ENCODE results near the gene FARS2. TPM values are rescaled to one million over a fixed set of nuclear protein-coding genes. Genes with fewer than 3 reads are reported as not detected.

The FARS2 gene
- total and polyA plus RNA-seq, 8 donors, result 15.1 to 20.3 (median 17.9) TPM

DNA sequence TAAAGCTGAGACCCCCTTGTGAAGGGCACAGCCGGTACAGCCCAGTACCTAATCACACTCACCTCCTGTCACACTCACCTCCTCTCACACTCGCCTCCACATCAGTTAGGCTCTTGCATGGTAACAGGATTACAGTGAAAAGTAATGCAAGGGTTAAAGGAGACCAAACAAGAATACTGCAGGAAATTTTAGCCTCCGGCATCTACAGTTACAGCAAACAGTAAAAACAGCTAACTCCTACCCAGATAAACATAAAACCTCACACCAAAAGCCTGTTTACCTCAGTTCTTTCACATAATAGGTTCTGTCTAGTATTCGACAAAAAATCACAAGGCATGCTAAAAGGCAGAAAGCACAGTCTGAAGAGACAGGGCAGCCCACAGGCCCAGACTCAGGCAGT lies 55.6 kb downstream of the FARS2 start:
- Histone ChIP-seq H3K27me3 (no peaks in the 10 kb centered on the region), H3K27ac (no peak overlapping the region), H3K4me3 (no peak overlapping the region), H3K36me3 (no peaks in the 10 kb centered on the region), H3K4me1 (peaks cover 0 to 3% of the 10 kb centered on the region in 2 donors), H3K9me3 (no peaks in the 10 kb centered on the region)
- ATAC-seq, result no peak
- TF ChIP-seq, protein P1, sequence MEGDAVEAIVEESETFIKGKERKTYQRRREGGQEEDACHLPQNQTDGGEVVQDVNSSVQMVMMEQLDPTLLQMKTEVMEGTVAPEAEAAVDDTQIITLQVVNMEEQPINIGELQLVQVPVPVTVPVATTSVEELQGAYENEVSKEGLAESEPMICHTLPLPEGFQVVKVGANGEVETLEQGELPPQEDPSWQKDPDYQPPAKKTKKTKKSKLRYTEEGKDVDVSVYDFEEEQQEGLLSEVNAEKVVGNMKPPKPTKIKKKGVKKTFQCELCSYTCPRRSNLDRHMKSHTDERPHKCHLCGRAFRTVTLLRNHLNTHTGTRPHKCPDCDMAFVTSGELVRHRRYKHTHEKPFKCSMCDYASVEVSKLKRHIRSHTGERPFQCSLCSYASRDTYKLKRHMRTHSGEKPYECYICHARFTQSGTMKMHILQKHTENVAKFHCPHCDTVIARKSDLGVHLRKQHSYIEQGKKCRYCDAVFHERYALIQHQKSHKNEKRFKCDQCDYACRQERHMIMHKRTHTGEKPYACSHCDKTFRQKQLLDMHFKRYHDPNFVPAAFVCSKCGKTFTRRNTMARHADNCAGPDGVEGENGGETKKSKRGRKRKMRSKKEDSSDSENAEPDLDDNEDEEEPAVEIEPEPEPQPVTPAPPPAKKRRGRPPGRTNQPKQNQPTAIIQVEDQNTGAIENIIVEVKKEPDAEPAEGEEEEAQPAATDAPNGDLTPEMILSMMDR (IDR thresholded peaks at IDR 0.05), result no peak
- DNase-seq, result no peak
- intact Hi-C loops (cut with DNase I), result no loop called here

DNA sequence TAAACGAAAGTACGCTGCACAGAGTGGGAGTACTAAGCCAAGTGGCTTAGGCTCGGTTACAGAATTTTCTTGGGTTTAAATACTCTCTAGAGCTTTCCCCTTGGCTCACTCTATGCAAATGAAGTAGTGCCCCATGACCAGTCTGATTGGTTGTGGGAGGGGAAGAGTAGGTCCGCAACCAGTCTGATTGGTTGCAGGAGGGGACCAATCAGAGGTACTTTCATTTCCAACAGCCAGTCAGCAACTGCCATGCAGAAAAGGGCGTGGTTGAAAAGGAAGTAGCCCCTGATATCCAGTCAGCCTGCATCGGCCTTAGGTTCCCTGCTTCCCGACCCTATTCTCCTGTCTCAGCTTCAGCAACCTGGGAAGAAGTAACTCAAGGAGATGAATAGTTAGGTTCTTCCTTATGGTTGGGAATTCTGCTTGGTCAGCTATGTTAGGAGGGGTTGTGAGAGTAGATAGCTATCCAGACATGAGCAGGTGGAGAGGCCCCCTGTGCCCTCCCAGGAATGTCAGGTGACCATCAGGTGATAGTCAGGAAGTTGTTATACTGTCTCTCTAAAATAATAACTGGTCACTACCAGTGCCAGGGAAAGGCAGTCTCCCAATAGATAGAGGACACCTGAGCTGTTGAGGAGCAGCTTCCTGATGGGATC lies 57.4 kb downstream of the FARS2 start:
- Histone ChIP-seq H3K36me3 (no peaks in the 10 kb centered on the region), H3K4me1 (peaks cover 0 to 3% of the 10 kb centered on the region in 2 donors), H3K4me3 (no peak overlapping the region), H3K27ac (no peak overlapping the region), H3K9me3 (peaks cover 0 to 4% of the 10 kb centered on the region in 2 donors), H3K27me3 (no peaks in the 10 kb centered on the region)
- intact Hi-C loops (cut with DNase I), result no loop called here
- TF ChIP-seq, protein P1 (IDR thresholded peaks at IDR 0.05), result no peak
- ATAC-seq, result no peak
- DNase-seq, result no peak

DNA sequence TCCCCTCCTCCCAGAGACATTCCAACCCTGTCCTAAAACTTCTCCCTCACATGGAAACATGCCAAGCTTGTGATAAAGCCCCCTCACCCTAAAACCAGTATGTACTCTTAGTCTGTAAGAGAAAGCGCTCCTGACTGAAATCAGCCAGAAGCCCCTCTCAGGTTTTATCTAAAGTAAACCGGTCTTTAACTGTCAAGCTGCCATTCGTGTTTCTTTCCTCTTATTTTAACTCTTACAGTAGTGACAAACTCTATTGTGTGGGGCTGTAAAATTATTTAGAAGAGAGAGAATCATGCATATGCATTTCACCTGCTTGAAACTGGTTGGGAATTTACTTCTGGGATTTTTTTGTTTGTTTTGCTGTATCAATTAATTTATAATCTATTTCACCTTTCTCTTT lies 62.7 kb downstream of the FARS2 start:
- Histone ChIP-seq H3K4me1 (peaks cover 0 to 3% of the 10 kb centered on the region in 2 donors), H3K4me3 (no peak overlapping the region), H3K36me3 (peaks cover 0 to 10% of the 10 kb centered on the region in 2 donors), H3K9me3 (peaks cover 0 to 8% of the 10 kb centered on the region in 2 donors), H3K27me3 (no peaks in the 10 kb centered on the region), H3K27ac (no peak overlapping the region)
- DNase-seq, result no peak
- ATAC-seq, result no peak
- TF ChIP-seq, protein P1 (IDR thresholded peaks at IDR 0.05), result no peak
- intact Hi-C loops (cut with DNase I), result no loop called here

DNA sequence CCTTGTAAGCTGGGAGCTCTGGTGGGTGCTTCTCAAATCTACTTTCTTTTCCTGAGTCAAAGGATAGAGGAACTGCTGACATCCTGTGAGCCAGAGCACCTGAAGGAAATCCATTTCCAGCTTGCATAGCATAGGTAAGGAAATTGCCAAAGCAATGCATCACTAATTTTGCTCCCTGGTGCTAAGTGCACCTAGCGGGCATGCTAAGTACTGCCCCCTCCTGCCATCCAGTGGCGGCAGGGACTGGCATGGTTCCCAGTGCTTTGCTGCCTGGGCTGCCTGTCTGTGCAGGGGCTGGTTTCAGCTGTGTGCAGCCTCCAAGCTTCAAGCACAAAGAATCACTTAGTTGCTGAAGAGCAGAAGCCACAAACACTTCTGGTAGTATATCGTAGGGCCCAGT lies 63.9 kb downstream of the FARS2 start:
- no peaks in the 10 kb centered on the region for H3K27me3 ChIP-seq
- ATAC-seq (no peak), DNase-seq (no peak)
- peaks cover 0 to 10% of the 10 kb centered on the region in 2 donors for H3K36me3 ChIP-seq
- H3K27ac ChIP-seq, result no peak overlapping the region
- TF ChIP-seq, protein P1 (IDR thresholded peaks at IDR 0.05), result no peak
- intact Hi-C loops (cut with DNase I), result no loop called here
- H3K9me3 ChIP-seq, result peaks cover 0 to 8% of the 10 kb centered on the region in 2 donors
- no peak overlapping the region for H3K4me3 ChIP-seq
- no peaks in the 10 kb centered on the region for H3K4me1 ChIP-seq

DNA sequence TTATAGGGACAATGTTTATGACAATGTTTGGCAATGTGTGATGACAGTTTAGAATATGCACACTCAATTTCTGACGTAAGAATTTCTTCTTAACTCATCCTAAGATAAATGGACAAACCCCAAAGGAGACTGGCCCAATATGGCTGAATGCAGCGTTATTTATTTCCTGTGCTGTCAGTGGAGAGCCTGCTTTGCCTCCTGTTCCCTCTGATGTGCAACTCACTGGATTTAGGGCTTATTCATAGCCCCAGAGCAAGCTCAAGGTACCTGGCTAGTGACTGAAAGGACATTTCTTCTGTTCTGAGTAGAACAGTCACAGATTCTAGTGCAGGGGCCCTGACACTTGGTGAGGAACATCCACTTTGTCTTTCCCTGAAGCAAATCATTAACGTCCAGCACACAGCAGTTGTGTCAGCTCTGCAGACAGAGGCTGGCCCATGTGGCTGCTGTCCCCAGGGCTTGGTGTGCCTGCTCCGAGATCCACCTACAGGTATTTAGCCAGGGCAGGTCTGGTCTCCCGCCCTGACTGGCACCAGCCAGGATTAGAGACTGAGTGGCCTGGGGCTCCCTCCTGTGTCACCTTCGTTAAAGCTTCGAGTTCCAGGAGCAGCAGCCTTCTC lies 64.8 kb downstream of the FARS2 start:
- ATAC-seq (no peak), DNase-seq (no peak)
- intact Hi-C loops (cut with DNase I), result no loop called here

More for the DNA sequence above, 64.8 kb downstream of the FARS2 start:
- Histone ChIP-seq H3K36me3 (peaks cover 0 to 10% of the 10 kb centered on the region in 2 donors), H3K4me3 (no peak overlapping the region), H3K27me3 (no peaks in the 10 kb centered on the region), H3K4me1 (no peaks in the 10 kb centered on the region), H3K27ac (no peak overlapping the region), H3K9me3 (peaks cover 0 to 8% of the 10 kb centered on the region in 2 donors)
- TF ChIP-seq, protein P1 (IDR thresholded peaks at IDR 0.05), result no peak
